Measurements from ENCODE around the gene FARS2. TPM values are rescaled to one million over a fixed set of nuclear protein-coding genes. Genes with fewer than 3 reads are reported as not detected.

Gene FARS2
- total RNA-seq, 2 donors from 2014 or later, result 8.2 to 29.0 TPM

- Mint-ChIP-seq H3K36me3 (peaks cover 6 to 10% of the 10 kb centered on the region in 2 donors), H3K9me3 (peaks cover 4 to 22% of the 10 kb centered on the region in 2 donors), H3K27ac (no peak overlapping the region)
- ATAC-seq (no peak), DNase-seq (ENCODE audit: low spot score in 2 of 2) (no peak)
Observed at GRCh38 chr6:5584078-5584482, 322.8 kb downstream of the FARS2 start.

- Mint-ChIP-seq H3K36me3 (peaks cover 6 to 10% of the 10 kb centered on the region in 2 donors), H3K27ac (no peak overlapping the region), H3K9me3 (peaks cover 4 to 22% of the 10 kb centered on the region in 2 donors)
- ATAC-seq, result no peak
- DNase-seq (ENCODE audit: low spot score in 2 of 2), result no peak
Observed at GRCh38 chr6:5587648-5588047, 326.3 kb downstream of the FARS2 start.

GRCh38 chr6:5589422-5590141 is 328.3 kb downstream of the FARS2 start:
- no peak overlapping the region for H3K27ac Mint-ChIP-seq
- peaks cover 4 to 20% of the 10 kb centered on the region in 2 donors for H3K9me3 Mint-ChIP-seq
- H3K36me3 Mint-ChIP-seq, result peaks cover 6 to 10% of the 10 kb centered on the region in 2 donors
- ATAC-seq (no peak), DNase-seq (ENCODE audit: low spot score in 2 of 2) (no peak)

GRCh38 chr6:5590187-5590586 is 328.9 kb downstream of the FARS2 start:
- H3K36me3 Mint-ChIP-seq, result peaks cover 6 to 10% of the 10 kb centered on the region in 2 donors
- no peak overlapping the region for H3K27ac Mint-ChIP-seq
- H3K9me3 Mint-ChIP-seq, result peaks cover 4 to 18% of the 10 kb centered on the region in 2 donors
- no peak for ATAC-seq
- no peak for DNase-seq (ENCODE audit: low spot score in 2 of 2)

GRCh38 chr6:5592886-5593519 is 331.7 kb downstream of the FARS2 start:
- H3K36me3 Mint-ChIP-seq, result no peaks in the 10 kb centered on the region
- no peak for ATAC-seq
- peaks cover 0 to 5% of the 10 kb centered on the region in 2 donors for H3K9me3 Mint-ChIP-seq

GRCh38 chr6:5595184-5595583 is 333.9 kb downstream of the FARS2 start:
- Mint-ChIP-seq H3K9me3 (no peaks in the 10 kb centered on the region), H3K27ac (no peak overlapping the region), H3K36me3 (no peaks in the 10 kb centered on the region)
- DNase-seq (ENCODE audit: low spot score in 2 of 2) (no peak), ATAC-seq (no peak)

More at GRCh38 chr6:5592886-5593519, 331.7 kb downstream of the FARS2 start:
- H3K27ac Mint-ChIP-seq, result no peak overlapping the region
- DNase-seq (ENCODE audit: low spot score in 2 of 2), result no peak

GRCh38 chr6:5597413-5597812 is 336.1 kb downstream of the FARS2 start:
- ATAC-seq (no peak), DNase-seq (ENCODE audit: low spot score in 2 of 2) (no peak)
- Mint-ChIP-seq H3K9me3 (no peaks in the 10 kb centered on the region), H3K27ac (no peak overlapping the region), H3K36me3 (no peaks in the 10 kb centered on the region)

- H3K36me3 Mint-ChIP-seq, result no peaks in the 10 kb centered on the region
- no peaks in the 10 kb centered on the region for H3K9me3 Mint-ChIP-seq
- DNase-seq (ENCODE audit: low spot score in 2 of 2) (no peak), ATAC-seq (no peak)
- H3K27ac Mint-ChIP-seq, result no peak overlapping the region
Observed at GRCh38 chr6:5598123-5598522, 336.8 kb downstream of the FARS2 start.

GRCh38 chr6:5599127-5599526 is 337.8 kb downstream of the FARS2 start:
- no peak for DNase-seq (ENCODE audit: low spot score in 2 of 2)
- Mint-ChIP-seq H3K9me3 (no peaks in the 10 kb centered on the region), H3K36me3 (no peaks in the 10 kb centered on the region), H3K27ac (no peak overlapping the region)
- ATAC-seq, result no peak

GRCh38 chr6:5605937-5606336 is 344.6 kb downstream of the FARS2 start:
- peaks cover 4 to 9% of the 10 kb centered on the region in 2 donors for H3K9me3 Mint-ChIP-seq
- H3K27ac Mint-ChIP-seq, result no peak overlapping the region
- no peak for ATAC-seq

GRCh38 chr6:5606546-5606945 is 345.2 kb downstream of the FARS2 start:
- H3K9me3 Mint-ChIP-seq, result peaks cover 4 to 9% of the 10 kb centered on the region in 2 donors
- ATAC-seq (no peak), DNase-seq (ENCODE audit: low spot score in 2 of 2) (no peak)
- H3K27ac Mint-ChIP-seq, result no peak overlapping the region
- H3K36me3 Mint-ChIP-seq, result peaks cover 0 to 6% of the 10 kb centered on the region in 2 donors

More at GRCh38 chr6:5605937-5606336, 344.6 kb downstream of the FARS2 start:
- peaks cover 0 to 6% of the 10 kb centered on the region in 2 donors for H3K36me3 Mint-ChIP-seq
- no peak for DNase-seq (ENCODE audit: low spot score in 2 of 2)

- peaks cover 4 to 14% of the 10 kb centered on the region in 2 donors for H3K9me3 Mint-ChIP-seq
- no peak for ATAC-seq
- peaks cover 17 to 28% of the 10 kb centered on the region in 2 donors for H3K36me3 Mint-ChIP-seq
- DNase-seq (ENCODE audit: low spot score in 2 of 2), result no peak
- H3K27ac Mint-ChIP-seq, result no peak overlapping the region
Observed at GRCh38 chr6:5610640-5611039, 349.3 kb downstream of the FARS2 start.

- ATAC-seq (no peak), DNase-seq (ENCODE audit: low spot score in 2 of 2) (no peak)
- Mint-ChIP-seq H3K27ac (no peak overlapping the region), H3K36me3 (peaks cover 25 to 43% of the 10 kb centered on the region in 2 donors), H3K9me3 (peaks cover 5 to 15% of the 10 kb centered on the region in 2 donors)
Observed at GRCh38 chr6:5617179-5617578, 355.9 kb downstream of the FARS2 start.

- ATAC-seq, result peak; percentile 58 to 81
- no peak for DNase-seq (ENCODE audit: low spot score in 2 of 2)
- H3K36me3 Mint-ChIP-seq, result peaks cover 24 to 42% of the 10 kb centered on the region in 2 donors
- H3K9me3 Mint-ChIP-seq, result peaks cover 5 to 15% of the 10 kb centered on the region in 2 donors
- peak overlapping the region in 1 of 2 donors; percentile 53 for H3K27ac Mint-ChIP-seq
Observed at GRCh38 chr6:5619249-5619648, 357.9 kb downstream of the FARS2 start.

GRCh38 chr6:5622276-5623005 is 361.1 kb downstream of the FARS2 start:
- no peak for ATAC-seq
- Mint-ChIP-seq H3K36me3 (peaks cover 11 to 35% of the 10 kb centered on the region in 2 donors), H3K9me3 (peaks cover 5% of the 10 kb centered on the region in 2 donors), H3K27ac (no peak overlapping the region)
- no peak for DNase-seq (ENCODE audit: low spot score in 2 of 2)

- peaks cover 11 to 41% of the 10 kb centered on the region in 2 donors for H3K36me3 Mint-ChIP-seq
- ATAC-seq (no peak), DNase-seq (ENCODE audit: low spot score in 2 of 2) (no peak)
- no peak overlapping the region for H3K27ac Mint-ChIP-seq
- peaks cover 2 to 5% of the 10 kb centered on the region in 2 donors for H3K9me3 Mint-ChIP-seq
Observed at GRCh38 chr6:5623769-5624168, 362.5 kb downstream of the FARS2 start.

GRCh38 chr6:5624256-5624655 is 362.9 kb downstream of the FARS2 start:
- no peak overlapping the region for H3K27ac Mint-ChIP-seq
- peaks cover 0 to 7% of the 10 kb centered on the region in 2 donors for H3K9me3 Mint-ChIP-seq
- H3K36me3 Mint-ChIP-seq, result peaks cover 11 to 42% of the 10 kb centered on the region in 2 donors

More at GRCh38 chr6:5624256-5624655, 362.9 kb downstream of the FARS2 start:
- ATAC-seq, result no peak
- no peak for DNase-seq (ENCODE audit: low spot score in 2 of 2)

All from activated naive CD4-positive, alpha-beta T cell treated with anti-CD3 and anti-CD28 coated beads, Interleukin-2, amount 50 U/mL, for 72 hours (primary cell).